NCI-H460 (cell line): ENCODE data around the gene LRRC36. TPM values are rescaled to one million over a fixed set of nuclear protein-coding genes. Genes with fewer than 3 reads are reported as not detected.

Experiments
- small RNA-seq, 2 experiments: library from RNA; depleted of rRNA; stranded (forward); fragments of <200 nt; gene quantifications; one replicate each; pipeline ENCODE3, GENCODE V24; 2014
- total RNA-seq: library from RNA; depleted of rRNA; stranded (reverse); fragments of >200 nt; shearing (Covaris generic); gene quantifications from 2 replicates; pipeline ENCODE4 v1.2.3, GENCODE V29; 2014; rRNA removed

Gene LRRC36
- total RNA-seq, 1 experiment from 2014 or later, result not detected

Small RNA genes lying within 50 kb of the gene (small RNA-seq; reads per million reads assigned to genes)
- gene RNU1-123P, result 0 reads per million in 2 experiments

Other genes with a start within 250 kb of the LRRC36 start
- 35.0 and 36.8 TPM in 2 replicates for gene PHAF1, start 216.9 kb upstream of the LRRC36 start, total RNA-seq
- 14.2 and 15.6 TPM in 2 replicates for gene B3GNT9, start 175.8 kb upstream of the LRRC36 start, total RNA-seq
- 19.5 and 20.0 TPM in 2 replicates for gene TRADD, start 166.9 kb upstream of the LRRC36 start, total RNA-seq
- 19.0 and 21.5 TPM in 2 replicates for gene FBXL8, start 166.9 kb upstream of the LRRC36 start, total RNA-seq
- 52.4 and 58.0 TPM in 2 replicates for gene HSF4, start 162.1 kb upstream of the LRRC36 start, total RNA-seq
- gene NOL3, start 156.3 kb upstream of the LRRC36 start, total RNA-seq, result 66.3 and 68.2 TPM in 2 replicates
- gene MATCAP1, start 142.9 kb upstream of the LRRC36 start, total RNA-seq, result 9.6 and 10.8 TPM in 2 replicates
- gene EXOC3L1, start 136.7 kb upstream of the LRRC36 start, total RNA-seq, result not detected in 2 replicates
- 122 TPM in 2 replicates for gene E2F4, start 134.7 kb upstream of the LRRC36 start, total RNA-seq
- 1.1 and 1.5 TPM in 2 replicates for gene ELMO3, start 127.7 kb upstream of the LRRC36 start, total RNA-seq
- gene TMEM208, start 99.7 kb upstream of the LRRC36 start, total RNA-seq, result 37.7 and 46.9 TPM in 2 replicates
- gene FHOD1, start 79.3 kb upstream of the LRRC36 start, total RNA-seq, result 22.6 and 30.4 TPM in 2 replicates
- gene SLC9A5, start 77.8 kb upstream of the LRRC36 start, total RNA-seq, result 0.78 and 0.94 TPM in 2 replicates
- 7.1 and 9.1 TPM in 2 replicates for gene PLEKHG4, start 47.3 kb upstream of the LRRC36 start, total RNA-seq
- not detected in 2 replicates for gene KCTD19, start 74 bp upstream of the LRRC36 start, total RNA-seq
- gene TPPP3, start 66.7 kb downstream of the LRRC36 start, total RNA-seq, result 0.84 TPM in 1 of 2 replicates, not detected in the other
- 9.9 and 12.6 TPM in 2 replicates for gene ZDHHC1, start 89.7 kb downstream of the LRRC36 start, total RNA-seq
- gene HSD11B2, start 104.3 kb downstream of the LRRC36 start, total RNA-seq, result 0.17 and 1.2 TPM in 2 replicates
- gene ATP6V0D1, start 154.3 kb downstream of the LRRC36 start, total RNA-seq, result 66.7 and 69.8 TPM in 2 replicates
- not detected in 2 replicates for gene AGRP, start 156.7 kb downstream of the LRRC36 start, total RNA-seq
- 21.9 and 24.1 TPM in 2 replicates for gene RIPOR1, start 202.0 kb downstream of the LRRC36 start, total RNA-seq
- gene CTCF, start 235.7 kb downstream of the LRRC36 start, total RNA-seq, result 41.6 and 55.9 TPM in 2 replicates